Endothelial cell of umbilical vein (primary cell): ENCODE measurements around the gene RAP1GAP. TPM values are rescaled to one million over a fixed set of nuclear protein-coding genes. Genes with fewer than 3 reads are reported as not detected.

ENCODE experiments used
- BruUV-seq: library from RNA; stranded (reverse); fragments of 400-500 nt; replicated peaks from 2 replicates; lab custom pipeline; 2021; lab: Mats Ljungman, UMichigan
- CTCF ChIA-PET: fragments of 300-600, 350-600 bp; sonication (Branson Sonifier 250); formaldehyde crosslinking; loops from one replicate; lab custom pipeline; 2021; ENCODE audit warnings: antibody characterized with exemption, inconsistent platforms; lab: Charles Lee
- POLR2A ChIA-PET: fragments of 300-600, 350-600 bp; sonication (Branson Sonifier 250); formaldehyde crosslinking; loops from one replicate; lab custom pipeline; 2021; ENCODE audit warnings: antibody characterized with exemption, inconsistent platforms; lab: Charles Lee
- DNase-seq: peaks from one replicate; pipeline ENCODE4 v3.0.0-alpha.2; 2011; ENCODE audit warnings: low read depth, low spot score
- FAIRE-seq: peaks from 2 replicates; lab custom pipeline; 2011; peaks lifted over from hg19 to GRCh38; lab: Jason Lieb, UNC
- H2AFZ ChIP-seq: 2 replicates; pipeline ENCODE4 v1.6.0; 2012; ENCODE audit warnings: low read depth, low read length, control low read depth, inconsistent platforms
- H3K27ac ChIP-seq: 2 replicates; pipeline ENCODE4 v1.5.1; 2011; ENCODE audit warnings: low read depth, mild to moderate bottlenecking, control low read depth, low read length, moderate library complexity; ENCODE audit not compliant: insufficient read depth
- H3K27me3 ChIP-seq, 2 experiments: 2 replicates each; pipeline versions ENCODE4 v1.6.0 to v1.6.1; 2011; ENCODE audit warnings: low read length in 2 of 2, mixed read lengths in 1 of 2; ENCODE audit not compliant: control insufficient read depth in 2 of 2, insufficient read depth in 2 of 2
- H3K36me3 ChIP-seq, 2 experiments: 2 replicates in 1 of 2; 3 replicates in 1 of 2; pipeline ENCODE4 v1.5.1; 2011; ENCODE audit warnings: low read length in 2 of 2, mild to moderate bottlenecking in 1 of 2, moderate library complexity in 1 of 2; ENCODE audit not compliant: control insufficient read depth in 2 of 2, insufficient read depth in 2 of 2; ENCODE audit errors: extremely low read depth in 1 of 2
- H3K4me1 ChIP-seq: 3 replicates; pipeline ENCODE4 v1.5.1; 2011; ENCODE audit warnings: mild to moderate bottlenecking, low read length; ENCODE audit not compliant: control insufficient read depth, insufficient read depth; ENCODE audit errors: extremely low read depth
- H3K4me2 ChIP-seq: 2 replicates; pipeline ENCODE4 v1.6.1; 2011; ENCODE audit warnings: low read length, control low read depth, mixed read lengths; ENCODE audit not compliant: insufficient read depth
- H3K4me3 ChIP-seq, 3 experiments: fragments of 200-600 bp in 1 of 3; sonication (generic), shearing (Covaris generic) in 1 of 3; replicated peaks in 1 of 3; 2 replicates each; pipeline ENCODE4 v1.5.1; 2011 to 2016; ENCODE audit warnings: control low read depth in 3 of 3, low read length in 3 of 3, mild to moderate bottlenecking in 2 of 3, inconsistent platforms in 1 of 3, low read depth in 1 of 3, moderate library complexity in 1 of 3; ENCODE audit not compliant: insufficient read depth in 1 of 3
- H3K79me2 ChIP-seq: 2 replicates; pipeline ENCODE4 v1.6.0; 2012; ENCODE audit warnings: low read length, inconsistent platforms; ENCODE audit not compliant: control insufficient read depth, insufficient read depth
- H3K9ac ChIP-seq: replicated peaks from 2 replicates; pipeline ENCODE3; 2011; ENCODE audit warnings: low read length, control low read depth; ENCODE audit not compliant: insufficient read depth; ENCODE audit errors: extremely low read depth
- H3K9me1 ChIP-seq: replicated peaks from 3 replicates; pipeline ENCODE4 v1.6.0; 2011; ENCODE audit warnings: mild to moderate bottlenecking, low read length; ENCODE audit not compliant: control insufficient read depth, insufficient read depth; ENCODE audit errors: extremely low read depth
- H3K9me3 ChIP-seq: replicated peaks from 2 replicates; pipeline ENCODE4 v1.5.1; 2012; ENCODE audit warnings: low read length, inconsistent platforms; ENCODE audit not compliant: control insufficient read depth, insufficient read depth
- H4K20me1 ChIP-seq: replicated peaks from 2 replicates; pipeline ENCODE3; 2011; ENCODE audit warnings: mild to moderate bottlenecking, low read length; ENCODE audit not compliant: control insufficient read depth, insufficient read depth; ENCODE audit errors: extremely low read depth
- CTCF ChIP-seq, 2 donors: IDR thresholded peaks; 1 replicate in 1 of 2; 2 replicates in 1 of 2; pipeline ENCODE4 v1.5.1; 2011; ENCODE audit warnings: low read length in 2 of 2, mild to moderate bottlenecking in 2 of 2, moderate library complexity in 2 of 2, control low read depth in 1 of 2, inconsistent platforms in 1 of 2, low read depth in 1 of 2; ENCODE audit not compliant: insufficient read depth in 1 of 2; ENCODE audit errors: extremely low read depth in 1 of 2
- EZH2 ChIP-seq: IDR thresholded peaks from 2 replicates; pipeline ENCODE4 v1.6.1; 2012; ENCODE audit warnings: borderline replicate concordance, low read depth, mild to moderate bottlenecking, moderate library complexity, low read length, inconsistent platforms; ENCODE audit not compliant: severe bottlenecking
- FOS ChIP-seq: IDR thresholded peaks from 2 replicates; pipeline ENCODE4 v1.6.1; 2011; ENCODE audit warnings: mild to moderate bottlenecking, low read length, moderate library complexity, borderline replicate concordance; ENCODE audit not compliant: insufficient read depth
- GATA2 ChIP-seq: IDR thresholded peaks from 2 replicates; pipeline ENCODE4 v1.7.0; 2011; ENCODE audit warnings: low read depth, mild to moderate bottlenecking, moderate library complexity, mixed read lengths, low read length; ENCODE audit not compliant: insufficient read length, insufficient read depth
- JUN ChIP-seq: IDR thresholded peaks from 2 replicates; pipeline ENCODE4 v1.6.1; 2011; ENCODE audit warnings: borderline replicate concordance, low read depth; ENCODE audit not compliant: insufficient read length, insufficient read depth
- MAX ChIP-seq: IDR thresholded peaks from 2 replicates; pipeline ENCODE4 v1.6.1; 2011; ENCODE audit not compliant: insufficient read depth, insufficient read length
- MYC ChIP-seq: IDR thresholded peaks from one replicate; pipeline ENCODE4 v1.6.1; 2011; ENCODE audit warnings: mild to moderate bottlenecking, low read depth, low read length
- POLR2A ChIP-seq: IDR thresholded peaks from 2 replicates; pipeline ENCODE4 v1.6.1; 2012; ENCODE audit warnings: low read depth, mild to moderate bottlenecking, control low read depth, low read length
- POLR2AphosphoS5 ChIP-seq: IDR thresholded peaks from 2 replicates; pipeline ENCODE4 v1.6.1; 2012; ENCODE audit warnings: low read depth, mild to moderate bottlenecking, control low read depth, low read length, moderate library complexity; ENCODE audit not compliant: insufficient read depth
- dilution Hi-C: fragments of 300-500 bp; cut with MboI; formaldehyde crosslinking; loops from one replicate; pipeline ENCODE4 v1.15.0; 2019; ENCODE audit warnings: low sequenced_read_pairs; ENCODE audit not compliant: extremely low pct_ligation_motif_present
- intact Hi-C: fragments of 100-400 bp; cut with micrococcal nuclease; formaldehyde crosslinking; loops from one replicate; pipeline ENCODE4 v1.10.0; 2022
- polyA plus RNA-seq, 4 experiments: library from polyadenylated mRNA; depleted of rRNA in 3 of 4; stranded (reverse) in 3 of 4; unstranded in 1 of 4; fragments of >200 nt; gene quantifications; 2 replicates each; pipeline versions ENCODE4 v1.2.1 to v1.2.3, GENCODE V29; 2011 to 2012; ENCODE audit warnings: missing spikeins in 1 of 4
- total RNA-seq: library from RNA; stranded (reverse); gene quantifications from 2 replicates; pipeline ENCODE4 v1.2.3, GENCODE V29; 2021

Gene RAP1GAP
- total and polyA plus RNA-seq, 2 donors (not counting 3 experiments of a cell fraction or from before 2014, with no cell fraction given): 0.07 to 0.20 TPM

- Histone ChIP-seq H3K9ac (peak overlapping the region; percentile 78), H3K4me1 (peaks cover 17% of the 10 kb centered on the region), H3K27me3 (peaks cover 0 to 9% of the 10 kb centered on the region in 2 experiments), H2AFZ (no peak overlapping the region), H3K36me3 (no peaks in the 10 kb centered on the region), H3K9me1 (no peaks in the 10 kb centered on the region), H3K9me3 (no peaks in the 10 kb centered on the region), H3K4me2 (no peak overlapping the region), H3K4me3 (no peak overlapping the region), H4K20me1 (no peaks in the 10 kb centered on the region), H3K79me2 (no peaks in the 10 kb centered on the region), H3K27ac (peak overlapping the region; percentile 87)
- FAIRE-seq (no peak), DNase-seq (no peak)
- BruUV-seq: no TSS peak
- POLR2A ChIA-PET: no interaction called here
- dilution Hi-C loops (no loop called here), intact Hi-C loops (loop anchor here (10.0 kb wide), 1 partner anchor 321 kb away; no protein-coding TSS in a partner anchor)
- TF ChIP-seq EZH2: no peak
- TF ChIP-seq MAX: no peak
- no peak for TF ChIP-seq POLR2AphosphoS5
- no peak for TF ChIP-seq FOS
- TF ChIP-seq CTCF (IDR thresholded peaks at IDR 0.05; ENCODE audit: extremely low read depth in 1 of 2, insufficient read depth in 1 of 2, low read depth in 1 of 2, low read length in 2 of 2): no peak
- TF ChIP-seq GATA2: no peak
- no peak for TF ChIP-seq POLR2A
- TF ChIP-seq MYC: no peak
- no peak for TF ChIP-seq JUN
- CTCF ChIA-PET: interaction anchor here (1.3 kb wide), 1 partner anchor 205 kb away, joined by 6 read pairs; no protein-coding TSS in a partner anchor
These were observed 93.7 kb downstream of the RAP1GAP start for GRCh38 chr1:21575351-21575942.
